ENCODE results near the gene CEACAM18.
"Not testable (repeated sequence)": the region's sequence is repeated elsewhere in the genome, so short reads cannot be mapped to it uniquely, and the experiment has no call there.

CEACAM18 gene

DNA sequence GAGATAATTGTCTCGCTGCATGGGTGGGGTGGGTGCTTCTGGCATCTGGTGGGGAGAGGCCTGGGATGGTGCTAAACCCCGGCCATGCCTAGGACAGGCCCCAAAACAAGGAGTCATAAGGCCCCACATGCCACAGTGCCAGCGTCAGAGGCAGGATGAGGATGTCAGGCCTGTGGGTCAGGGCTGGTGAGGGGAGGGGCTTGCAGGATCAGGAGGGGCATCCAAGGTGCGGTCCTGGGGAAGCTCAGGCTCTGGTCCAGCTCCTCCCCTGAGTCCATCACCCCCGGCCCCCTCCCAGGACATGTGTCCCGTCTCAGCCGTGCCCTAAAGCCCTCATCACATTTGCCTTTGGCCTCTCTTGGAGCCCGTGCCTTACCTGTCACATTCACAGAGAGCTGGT is 22.6 kb downstream of the CEACAM18 start:
- DNase-seq, result not testable (repeated sequence)

DNA sequence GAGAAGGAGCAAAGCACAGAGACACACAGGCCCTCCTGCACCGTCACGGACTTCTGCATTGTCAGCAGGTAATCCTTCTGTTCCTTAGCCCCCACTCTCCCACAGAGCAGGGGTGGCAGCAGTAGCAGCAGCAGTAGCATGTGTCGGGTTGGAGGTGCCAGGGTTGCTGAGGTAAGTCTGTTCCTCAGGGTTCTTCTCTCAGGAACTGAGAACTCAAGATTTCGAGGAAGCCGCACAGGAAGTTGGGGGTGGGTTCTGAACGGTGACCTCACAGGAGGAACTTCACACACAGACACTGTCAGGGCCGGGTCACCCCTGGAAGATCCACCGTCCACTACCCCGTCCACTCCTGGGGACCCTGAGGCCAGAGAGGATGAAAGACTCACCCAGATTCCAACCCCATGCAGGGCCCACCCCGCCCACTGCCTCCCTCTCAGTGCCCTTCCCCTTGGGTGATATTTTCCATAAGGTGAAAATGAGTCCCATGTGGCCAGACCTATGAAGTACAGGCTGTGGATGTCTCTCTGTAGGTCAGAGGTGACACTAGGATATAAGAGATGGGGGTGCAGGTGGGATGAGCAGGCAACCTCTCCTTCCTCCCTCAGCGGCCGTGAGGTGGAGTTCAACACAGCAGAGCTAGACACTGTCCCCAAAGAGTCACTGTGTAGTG is 23.4 kb downstream of the CEACAM18 start, which contains the start of gene SIGLEC12:
SIGLEC12 (minus strand) TSS at position 207 of the 670 bp plus-strand sequence; CDS start at position 140, 67 bp downstream.
- DNase-seq, result no peak

DNA sequence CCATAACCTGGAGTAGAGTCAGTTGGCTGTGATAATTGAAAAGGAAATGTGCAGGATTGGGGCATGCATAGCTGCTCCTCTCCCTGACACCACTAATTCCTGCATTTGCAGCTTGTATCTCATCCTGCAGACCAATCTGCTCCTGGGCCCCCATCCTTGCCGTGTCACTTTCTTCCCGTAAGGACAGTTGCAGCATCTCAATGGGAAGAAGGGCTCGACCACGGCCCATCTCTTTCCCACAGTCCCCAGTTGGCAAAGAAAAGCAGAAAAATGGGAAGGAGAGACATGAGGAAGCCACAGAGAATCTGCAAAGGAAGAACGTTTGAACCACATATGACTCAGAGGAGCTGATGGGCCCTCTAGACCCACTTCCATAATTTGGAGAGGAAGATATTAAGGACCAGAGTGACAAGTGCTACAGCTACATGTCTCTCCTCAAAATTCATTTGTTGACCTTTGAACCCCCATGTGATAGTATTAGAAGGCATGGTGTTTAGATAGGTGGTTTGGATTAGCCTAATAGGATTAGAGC is 25.0 kb downstream of the CEACAM18 start:
- DNase-seq, result no peak

DNA sequence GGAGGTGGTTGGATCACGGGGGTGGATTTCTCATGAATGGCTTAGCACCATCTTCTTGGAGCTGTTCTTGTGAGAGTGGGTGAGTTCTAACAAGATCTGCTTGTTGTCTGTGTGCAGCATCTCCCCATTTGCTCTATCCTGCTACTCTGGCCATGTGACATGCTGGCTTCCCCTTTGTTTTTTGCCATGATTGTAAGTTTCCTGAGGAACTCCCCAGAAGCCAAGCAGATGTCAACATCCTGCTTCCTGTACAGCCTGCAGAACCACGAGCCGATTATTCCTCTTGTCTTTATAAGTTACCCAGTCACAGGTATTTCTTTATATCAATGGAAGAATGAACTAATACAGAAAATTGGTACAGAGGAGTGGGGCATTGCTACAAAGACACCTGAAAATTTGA is 25.6 kb downstream of the CEACAM18 start:
- DNase-seq, result no peak

DNA sequence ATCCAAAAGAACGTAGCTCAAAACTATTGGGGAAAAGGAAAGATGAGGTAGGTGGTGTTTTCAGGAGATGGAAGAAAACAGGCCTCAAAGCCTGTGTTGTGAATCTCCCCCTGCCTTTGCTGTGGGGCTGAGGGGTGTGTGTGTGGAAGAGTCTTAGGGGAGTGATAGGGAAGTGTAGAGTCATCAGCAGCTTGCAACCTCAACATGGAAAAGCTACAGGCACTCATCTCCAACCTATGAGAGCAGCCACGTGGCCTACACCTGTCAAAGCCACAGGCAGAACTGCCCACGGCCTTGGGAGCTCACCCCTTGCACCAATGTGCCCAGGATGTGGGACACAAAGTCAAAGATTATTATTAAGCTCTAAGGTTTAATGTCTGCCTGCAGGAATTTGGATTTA is 27.6 kb downstream of the CEACAM18 start:
- DNase-seq, result no peak

DNA sequence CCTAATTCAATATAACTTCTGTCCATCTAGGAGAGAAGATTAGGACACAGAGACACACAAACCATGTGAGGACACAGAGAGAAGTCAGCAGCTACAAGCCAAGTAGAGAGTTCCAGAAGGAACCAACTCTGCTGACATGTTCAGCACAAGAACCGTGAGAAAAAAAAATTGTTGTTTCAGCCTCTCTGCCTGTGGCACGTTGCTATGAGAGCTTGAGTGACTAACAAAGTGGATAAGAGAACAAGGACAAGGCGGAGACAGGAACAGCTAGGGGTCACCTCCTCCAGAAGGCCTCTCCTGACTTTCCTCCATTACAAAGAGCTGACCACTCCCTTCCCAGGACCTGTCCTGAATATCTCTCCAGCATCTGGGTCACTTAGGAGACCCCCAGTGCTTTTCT is 28.9 kb downstream of the CEACAM18 start:
- no peak for DNase-seq

DNA sequence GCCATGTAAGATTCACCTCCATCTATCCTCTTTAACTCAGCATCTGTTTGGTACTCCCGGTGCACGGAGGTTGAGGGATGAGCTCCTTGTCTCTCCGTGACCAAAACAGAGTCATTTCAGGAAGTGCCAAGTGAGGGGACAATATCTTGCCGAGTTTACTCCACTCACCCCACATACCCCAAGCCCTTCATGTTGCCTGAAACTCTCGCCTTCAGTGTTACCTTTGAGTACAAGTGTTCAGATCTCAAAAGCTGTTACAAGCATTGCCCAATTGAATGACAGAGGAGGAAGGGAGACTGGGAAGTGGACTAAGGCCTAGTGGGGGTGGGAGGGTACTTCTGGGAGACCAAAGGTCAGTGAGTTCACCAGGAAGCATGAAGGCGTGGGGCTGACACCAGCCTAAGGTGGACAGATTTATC is 29.3 kb downstream of the CEACAM18 start:
- DNase-seq, result no peak

DNA sequence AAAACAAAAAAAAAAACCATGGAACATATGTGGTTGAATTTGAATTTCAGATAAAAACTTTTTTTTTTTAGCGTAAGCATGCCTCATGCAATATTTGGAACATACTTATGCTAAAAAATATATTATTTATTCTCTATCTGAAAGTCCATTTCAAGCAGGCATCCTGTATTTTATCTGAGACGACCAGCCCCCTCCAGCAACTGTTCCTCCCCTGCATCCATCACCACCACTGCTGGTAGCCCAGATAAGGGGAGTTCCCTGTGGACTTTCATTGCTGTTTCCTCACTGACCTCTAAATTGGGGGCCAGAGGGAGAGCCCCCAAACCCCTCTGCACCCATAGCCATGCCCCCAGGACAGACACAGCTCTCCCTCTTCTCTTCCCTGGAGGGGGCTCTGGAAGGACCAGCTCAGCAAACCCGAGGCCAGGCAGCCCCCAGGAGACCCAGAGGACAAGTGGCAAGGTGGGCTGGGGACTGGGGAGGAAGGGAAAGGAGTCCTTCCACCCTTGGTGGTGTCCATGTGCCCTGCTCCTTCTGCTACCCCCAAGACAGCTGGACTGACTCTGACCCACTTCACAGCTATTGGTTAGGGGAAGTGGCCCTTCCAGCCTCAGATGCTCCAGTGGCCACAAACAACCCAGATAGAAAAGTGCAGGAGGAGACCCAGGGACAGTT is 29.9 kb downstream of the CEACAM18 start:
- DNase-seq, result no peak

DNA sequence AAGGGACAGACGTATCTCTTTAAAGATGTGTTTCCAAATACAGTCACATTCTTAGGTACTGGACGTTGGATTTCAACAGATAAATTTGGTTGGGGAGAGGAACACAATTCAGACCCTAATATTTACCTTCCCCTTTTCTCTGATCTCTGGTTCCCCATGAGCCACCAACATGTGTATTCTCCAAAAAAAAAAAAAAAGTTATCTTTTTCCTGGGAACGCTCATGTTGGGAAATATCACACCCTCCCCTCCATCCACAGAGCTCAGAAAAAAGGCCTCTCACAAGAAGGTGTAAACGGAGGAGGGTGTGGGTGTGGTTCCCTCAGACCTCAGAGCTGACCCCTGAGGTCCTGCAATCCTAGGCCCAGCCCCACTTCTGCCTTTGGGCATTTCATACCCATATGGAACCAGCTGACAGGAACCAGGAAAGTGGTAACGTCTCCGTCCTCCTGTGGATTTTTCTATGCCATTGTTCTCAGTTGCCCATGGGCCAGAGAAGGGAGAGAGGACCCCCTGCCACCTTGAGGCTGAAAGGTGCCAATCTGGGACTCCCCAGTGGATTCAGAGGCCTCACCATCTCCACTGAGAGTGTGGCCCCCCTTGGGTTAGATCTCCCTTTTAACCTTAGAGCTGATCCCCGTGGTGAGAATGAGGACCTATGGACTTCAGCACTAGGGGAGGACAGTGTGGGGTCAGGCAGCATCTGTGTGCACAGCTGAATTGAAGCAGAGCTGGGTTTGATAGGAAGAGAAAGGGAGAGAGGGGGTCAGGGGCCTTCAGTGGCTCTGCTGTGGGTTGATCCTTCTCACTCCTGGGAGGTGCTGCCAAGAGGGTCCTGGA is 31.7 kb downstream of the CEACAM18 start:
- DNase-seq, result no peak

DNA sequence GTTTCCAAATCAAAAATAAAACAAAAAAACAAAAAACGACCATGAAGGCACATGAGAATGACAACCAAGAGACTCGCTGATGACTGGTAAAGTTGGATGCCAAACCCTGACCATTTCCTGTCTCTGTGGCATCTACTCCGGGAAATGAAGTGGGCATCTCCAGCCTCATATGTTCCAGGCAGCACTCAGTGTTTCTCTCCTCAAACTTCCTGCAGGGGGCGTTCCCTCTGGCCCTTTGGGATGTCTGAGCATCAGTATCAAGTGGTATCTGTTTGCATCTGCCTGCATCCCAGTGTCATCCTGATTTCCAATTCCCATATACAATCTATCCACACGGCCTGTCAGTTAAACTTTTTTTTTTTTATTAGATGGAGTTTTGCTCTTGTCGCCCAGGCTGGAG is 33.0 kb downstream of the CEACAM18 start:
- DNase-seq, result no peak

DNA sequence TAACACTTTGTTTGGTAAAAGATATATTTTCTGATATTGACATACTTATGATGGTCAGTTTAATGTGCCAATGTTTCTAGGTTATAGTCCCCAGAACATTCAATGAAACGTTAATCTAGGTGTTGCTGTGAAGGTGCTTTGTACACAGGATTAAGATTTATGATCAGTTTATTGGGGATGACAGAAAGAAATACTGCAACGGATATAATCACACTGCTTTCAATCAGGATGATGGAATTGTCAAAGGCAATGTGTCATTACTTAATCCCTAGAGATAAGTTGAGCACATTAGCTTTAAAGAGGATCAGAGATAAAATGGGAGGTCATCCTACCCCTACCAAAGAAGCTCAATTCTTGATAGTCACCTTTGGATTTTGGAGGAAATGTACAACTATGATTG is 35.6 kb downstream of the CEACAM18 start:
- DNase-seq, result no peak

DNA sequence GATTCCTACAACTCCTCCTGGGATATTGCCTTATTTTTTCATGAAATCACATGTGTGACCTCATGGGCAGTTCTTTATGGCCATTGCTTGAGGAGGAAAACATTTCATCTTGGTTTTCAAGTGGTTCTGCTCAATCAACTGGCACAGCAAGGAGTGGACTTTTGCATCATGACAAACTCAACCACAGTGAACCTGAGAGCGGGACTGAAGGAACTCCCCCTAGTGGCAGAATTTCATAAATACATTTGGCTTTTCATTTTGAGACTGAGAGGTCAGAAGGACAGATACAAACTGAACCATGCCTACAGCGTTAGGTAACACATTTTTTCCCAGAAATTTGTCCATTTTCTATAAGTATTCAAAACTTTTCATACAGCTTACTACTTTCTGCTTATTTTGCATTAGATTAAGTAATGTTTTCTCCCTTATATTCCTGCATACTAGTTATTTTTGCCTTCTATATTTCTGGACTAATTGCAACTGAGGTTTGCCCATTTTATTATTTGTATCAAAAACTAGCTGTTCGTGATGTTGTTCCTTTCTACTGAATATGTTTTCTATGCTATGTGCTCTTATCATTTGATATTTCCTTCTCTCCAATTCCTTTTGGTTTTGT is 36.6 kb downstream of the CEACAM18 start:
- DNase-seq, result peak; percentile 0

DNA sequence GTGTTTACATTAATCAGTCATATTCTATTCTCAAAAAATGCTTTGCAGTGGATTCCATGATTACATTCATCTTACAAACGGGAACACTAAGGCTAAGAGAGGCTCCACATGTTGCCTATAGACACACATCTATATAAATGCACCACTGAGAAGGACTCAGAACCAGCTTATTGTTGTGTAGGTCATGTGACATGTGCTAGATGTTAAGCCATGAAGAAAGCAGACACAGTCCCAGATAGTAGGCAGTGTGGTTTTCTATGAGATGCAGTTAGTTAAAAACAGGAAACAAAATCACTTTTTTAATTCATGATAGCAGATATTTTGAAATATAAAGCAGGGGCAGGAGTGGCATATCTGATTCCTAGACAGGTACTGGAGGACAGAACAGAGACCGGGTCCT is 42.4 kb downstream of the CEACAM18 start:
- no peak for DNase-seq

DNA sequence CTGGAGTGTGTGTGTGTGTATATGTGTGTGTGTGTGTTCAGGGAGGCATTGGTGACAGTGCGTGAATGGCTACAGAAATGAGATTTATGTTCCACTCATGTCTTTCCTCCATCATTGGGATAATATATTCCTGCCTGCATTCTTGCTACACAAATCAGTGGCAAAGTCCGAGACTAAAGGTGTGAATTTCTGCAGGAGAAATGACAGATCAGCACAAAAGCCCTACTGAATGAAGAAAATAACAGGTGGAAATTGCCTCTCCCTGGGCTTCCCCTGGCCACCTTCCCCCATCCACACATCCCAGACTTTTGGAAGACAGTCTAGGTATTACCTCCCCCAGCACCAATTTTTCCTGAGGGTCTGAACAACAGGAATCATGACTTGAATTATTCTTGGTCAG is 43.0 kb downstream of the CEACAM18 start:
- DNase-seq, result no peak

DNA sequence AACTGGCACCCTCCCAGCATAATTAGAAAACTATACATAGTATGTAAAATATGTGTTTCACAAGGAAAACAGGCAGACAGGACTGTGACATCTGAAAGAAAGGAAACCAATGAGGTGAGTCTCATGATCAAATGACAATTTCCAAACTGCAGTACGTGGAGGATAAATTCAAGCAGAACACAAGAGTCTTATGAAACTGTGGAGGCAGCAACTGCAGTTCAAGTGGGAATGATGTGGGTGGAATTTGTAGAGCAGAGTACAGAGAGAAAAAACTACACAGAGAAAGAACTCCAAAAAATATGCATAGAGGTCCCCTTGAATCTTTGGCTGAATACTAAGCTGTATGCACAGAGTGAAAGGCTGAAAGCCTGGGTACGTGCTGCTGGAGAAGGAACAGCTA is 43.4 kb downstream of the CEACAM18 start:
- no peak for DNase-seq

DNA sequence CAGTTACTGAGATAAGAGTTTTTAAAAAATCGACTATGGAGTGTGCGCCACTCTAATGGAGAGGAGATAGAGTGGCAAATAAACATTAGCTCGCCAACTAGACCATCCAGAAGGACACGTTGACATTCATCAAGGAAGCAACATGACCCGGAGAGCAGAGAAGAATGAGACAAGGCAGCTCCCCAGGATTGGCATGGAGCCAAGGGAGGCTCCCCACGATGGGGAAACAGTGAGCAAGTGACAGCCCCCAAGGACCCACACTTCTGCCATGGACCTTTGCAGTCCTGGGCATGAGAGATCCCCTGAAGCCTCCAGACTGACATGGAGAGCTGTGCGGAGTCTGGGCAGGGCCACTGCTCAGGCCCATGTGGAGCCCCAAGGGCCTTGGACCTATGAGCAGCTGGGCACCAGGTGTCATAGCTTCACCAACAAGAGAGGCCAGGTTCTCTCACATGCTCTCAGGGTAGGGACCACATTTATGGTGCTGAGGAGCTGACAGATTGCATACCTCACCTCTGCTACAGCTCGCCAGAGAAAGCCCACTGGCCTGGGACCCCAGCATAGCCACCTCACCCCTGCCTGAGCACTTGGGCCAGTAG is 46.4 kb downstream of the CEACAM18 start:
- DNase-seq, result no peak

DNA sequence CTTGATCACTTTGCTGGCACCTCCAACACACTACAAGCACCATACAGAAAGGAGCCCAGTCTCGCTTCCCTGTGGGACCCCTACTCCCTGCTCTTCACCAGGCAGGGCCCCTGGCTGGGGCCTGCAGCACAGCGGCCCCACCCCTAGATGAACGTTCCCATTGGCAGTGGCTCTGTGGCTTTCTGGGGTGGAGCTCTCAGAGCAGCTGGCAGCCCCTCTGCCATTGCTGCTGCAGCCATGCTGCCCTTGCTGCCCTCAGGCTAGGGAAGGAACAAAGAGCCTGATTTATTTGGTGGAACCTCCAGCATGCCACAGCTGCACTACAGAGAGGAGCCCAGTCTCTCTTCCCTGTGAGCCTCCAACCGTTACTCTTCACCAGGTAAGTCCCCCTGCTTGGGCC is 47.3 kb downstream of the CEACAM18 start:
- DNase-seq, result no peak

DNA sequence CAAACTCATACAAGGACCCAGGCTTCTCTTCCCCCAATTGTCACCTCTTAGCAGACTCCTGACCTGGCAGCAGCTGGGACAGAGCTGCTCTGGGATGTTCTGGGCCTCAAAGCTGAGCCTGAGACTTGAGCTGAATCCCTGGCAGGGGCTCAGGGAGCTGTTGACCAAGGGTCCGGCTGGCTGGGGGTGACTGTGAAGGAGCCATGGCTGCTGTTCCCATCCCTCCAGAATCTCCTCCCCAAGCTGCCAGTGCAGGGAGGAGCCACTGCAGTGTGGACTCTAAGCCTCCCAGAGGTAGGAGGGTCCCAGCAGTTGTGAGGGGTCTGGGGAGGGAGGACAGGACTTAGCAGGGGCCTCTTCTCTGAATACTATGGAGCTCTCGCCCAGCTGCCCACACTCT is 51.0 kb downstream of the CEACAM18 start:
- no peak for DNase-seq

DNA sequence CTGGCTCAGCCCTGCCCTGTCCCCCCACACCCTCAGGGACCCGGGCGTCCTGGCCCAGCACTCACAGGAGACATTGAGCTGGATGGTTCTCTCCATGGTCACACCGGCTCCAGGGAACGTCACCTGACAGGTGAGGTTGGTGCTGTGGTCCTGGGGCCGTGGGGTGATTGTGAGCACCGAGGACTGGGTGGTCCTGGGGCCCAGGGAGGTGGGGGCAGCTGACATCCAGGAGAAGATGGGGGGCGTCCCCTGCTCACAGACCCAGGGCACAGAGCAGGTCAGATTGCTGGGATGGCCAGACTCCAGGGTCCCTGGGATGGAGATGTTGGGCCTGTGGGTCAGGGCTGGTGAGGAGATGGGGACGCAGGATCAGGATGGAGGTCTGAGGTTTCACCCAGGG is 52.3 kb downstream of the CEACAM18 start:
- DNase-seq, result no peak

DNA sequence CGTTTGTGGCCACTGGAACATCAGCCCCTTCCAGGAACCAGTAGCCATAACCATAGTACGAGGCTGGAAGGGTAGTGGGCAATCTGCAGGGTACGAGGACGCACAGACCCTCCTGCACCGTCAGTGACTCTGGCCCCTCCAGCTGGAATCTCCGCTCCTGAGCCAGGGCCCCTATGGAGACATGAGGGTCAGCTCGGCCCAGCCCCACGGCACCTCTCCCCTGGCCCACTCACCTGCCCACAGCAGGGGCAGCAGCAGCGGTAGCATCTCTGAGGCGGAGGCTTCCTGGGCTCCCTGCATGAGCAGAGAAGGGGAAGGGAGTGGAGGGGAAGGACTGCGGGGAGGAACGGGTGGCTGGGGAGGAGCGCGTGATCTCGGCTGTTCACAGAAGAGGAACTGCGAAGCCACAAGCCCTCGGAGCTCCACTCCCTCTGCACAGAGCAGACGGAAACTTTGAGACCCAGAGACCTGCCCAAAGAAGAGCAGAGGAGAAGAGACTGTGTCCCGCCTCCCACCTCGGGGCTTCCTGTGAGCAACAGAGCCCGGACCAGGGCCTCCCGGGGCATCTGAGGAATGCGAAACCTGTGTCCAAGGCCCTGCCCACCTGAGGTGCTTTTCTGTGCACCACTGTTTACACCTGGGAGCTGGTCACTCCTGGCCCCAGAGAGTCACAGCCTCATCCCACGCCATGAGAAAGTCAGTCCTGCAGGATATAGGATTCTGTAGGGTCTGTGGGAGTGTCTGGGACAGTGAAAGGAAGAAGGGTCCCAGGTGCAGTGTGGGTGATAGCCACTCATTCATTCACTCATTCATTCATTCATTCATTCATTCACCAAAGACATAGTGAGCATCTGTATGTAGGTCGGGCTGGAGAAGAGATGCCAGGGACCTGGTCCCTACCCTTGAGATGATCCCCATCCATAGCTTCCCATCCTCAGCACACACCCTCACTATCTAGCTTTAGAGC is 53.3 kb downstream of the CEACAM18 start, which contains the start of gene SIGLEC6:
SIGLEC6 (minus strand) TSS at position 322 of the 967 bp plus-strand sequence; CDS start at position 300, 22 bp downstream.
- DNase-seq, result no peak

DNA sequence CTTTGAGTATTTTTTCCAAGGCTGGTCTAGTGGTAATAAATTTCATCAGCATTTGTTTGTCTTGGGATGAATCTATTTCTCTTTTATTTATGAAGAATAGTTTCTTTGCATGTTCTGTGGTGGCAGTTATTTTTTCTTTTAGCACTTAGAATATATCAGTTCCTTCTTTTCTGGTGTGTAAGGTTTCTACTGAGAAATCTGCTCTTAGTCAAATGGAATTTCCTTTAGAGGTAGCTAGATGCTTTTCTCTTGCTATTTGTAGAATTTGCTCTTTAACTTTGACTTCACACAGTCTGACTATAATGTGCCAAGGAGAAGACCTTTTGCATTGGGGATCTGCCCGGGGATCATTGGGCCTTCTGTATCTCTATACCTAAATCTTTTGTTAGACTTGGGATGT is 57.2 kb downstream of the CEACAM18 start:
- no peak for DNase-seq

Data from NCI-H345 (cell line).